Subcutaneous adipose tissue (tissue), 4 donors: ENCODE results near the gene CHST13. TPM values are rescaled to one million over a fixed set of nuclear protein-coding genes. Genes with fewer than 3 reads are reported as not detected.

Experiments
- CTCF ChIP-seq: fragments of 450-650 bp; IDR thresholded peaks from one replicate; pipeline ENCODE4 v1.5.1; 2016; ENCODE audit warnings: low read depth, mild to moderate bottlenecking, control low read depth, antibody characterized with exemption, moderate library complexity
- total RNA-seq, 4 donors: library from RNA; depleted of rRNA; stranded (reverse); fragments of >200 nt; gene quantifications; one replicate each; pipeline ENCODE4 v1.1.0, GENCODE V29; 2016

The CHST13 gene
- total RNA-seq, 4 donors from 2014 or later, result 0.66 to 2.5 (median 1.3) TPM

GRCh38 chr3:126496894-126497850 lies 26.8 kb upstream of the CHST13 start:
- no peak for TF ChIP-seq CTCF

- no peak for TF ChIP-seq CTCF
Measured at GRCh38 chr3:126497956-126498355, 26.0 kb upstream of the CHST13 start.

GRCh38 chr3:126498461-126498860 lies 25.5 kb upstream of the CHST13 start:
- TF ChIP-seq CTCF, result no peak

- no peak for TF ChIP-seq CTCF
Measured at GRCh38 chr3:126498929-126499328, 25.0 kb upstream of the CHST13 start.

- no peak for TF ChIP-seq CTCF
Measured at GRCh38 chr3:126499401-126499800, 24.6 kb upstream of the CHST13 start.

- TF ChIP-seq CTCF, result no peak
Measured at GRCh38 chr3:126500016-126500415, 23.9 kb upstream of the CHST13 start.

GRCh38 chr3:126501054-126501453 lies 22.9 kb upstream of the CHST13 start:
- TF ChIP-seq CTCF, result no peak
